CD4-positive, alpha-beta T cell treated with Interferon alpha-2 for 1 hour (primary cell): ENCODE data around the gene B4GALNT3.

Experiments used
- DNase-seq, 2 donors: peaks; one replicate each; pipeline ENCODE4 v3.0.0-alpha.2; 2020 to 2022

The B4GALNT3 gene

GRCh38 chr12:541676-542324 is 82.1 kb downstream of the B4GALNT3 start:
- DNase-seq = no peak

DNA sequence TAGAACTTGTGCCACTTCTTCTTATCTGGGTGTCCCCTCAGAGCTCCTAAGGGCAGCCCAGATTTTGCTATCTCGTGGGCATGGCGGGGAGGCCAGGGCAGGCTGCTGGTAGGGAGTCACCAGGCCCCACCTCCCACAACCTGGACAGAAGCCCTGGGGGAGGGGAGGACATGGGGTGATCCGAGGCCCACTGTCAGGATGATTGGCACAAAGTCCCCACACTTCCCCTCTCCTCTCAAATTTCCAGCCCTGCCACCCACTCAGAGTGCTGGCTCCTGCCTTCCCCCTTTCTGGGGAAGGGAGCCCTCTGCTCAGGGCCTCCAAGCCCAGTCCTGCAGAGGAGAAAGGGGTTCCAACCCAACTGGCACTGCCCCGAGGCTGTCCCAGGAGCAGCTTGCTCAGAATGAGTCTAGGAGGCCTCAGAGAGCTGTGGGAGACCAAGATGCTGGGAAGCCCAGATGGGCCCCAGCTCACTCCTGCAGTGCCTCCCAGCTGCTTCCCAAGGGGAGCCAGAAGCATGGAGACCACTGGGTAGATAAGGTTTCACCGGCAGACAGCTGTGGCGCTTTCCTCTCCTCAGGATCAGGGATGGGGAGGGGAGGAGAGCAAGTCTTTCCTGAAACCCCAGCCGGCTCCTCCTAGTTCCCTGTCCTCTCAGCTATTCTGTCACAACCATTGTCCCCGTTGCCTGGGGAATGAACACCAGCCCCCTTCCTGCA is 82.8 kb downstream of the B4GALNT3 start:
- DNase-seq = no peak

DNA sequence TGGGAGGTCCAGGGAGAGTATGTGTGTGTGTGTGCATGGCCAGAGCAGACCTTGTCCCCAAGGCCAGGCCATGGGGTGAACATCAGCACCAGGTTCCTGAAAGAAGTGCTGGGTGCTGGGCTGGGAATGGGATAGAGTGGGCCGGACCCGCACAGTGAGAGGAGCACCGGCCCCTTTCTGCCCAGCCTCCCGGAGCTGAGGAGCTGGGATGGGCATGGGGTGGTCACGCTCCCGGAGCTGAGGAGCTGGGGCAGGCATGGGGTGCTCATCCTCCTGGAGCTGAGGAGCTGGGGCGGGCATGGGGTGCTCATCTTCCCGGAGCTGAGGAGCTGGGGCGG is 83.3 kb downstream of the B4GALNT3 start:
- no peak for DNase-seq

- no peak for DNase-seq
Measured at GRCh38 chr12:544142-544541, 84.4 kb downstream of the B4GALNT3 start.

GRCh38 chr12:544941-545635 is 85.3 kb downstream of the B4GALNT3 start:
- DNase-seq = no peak

DNA sequence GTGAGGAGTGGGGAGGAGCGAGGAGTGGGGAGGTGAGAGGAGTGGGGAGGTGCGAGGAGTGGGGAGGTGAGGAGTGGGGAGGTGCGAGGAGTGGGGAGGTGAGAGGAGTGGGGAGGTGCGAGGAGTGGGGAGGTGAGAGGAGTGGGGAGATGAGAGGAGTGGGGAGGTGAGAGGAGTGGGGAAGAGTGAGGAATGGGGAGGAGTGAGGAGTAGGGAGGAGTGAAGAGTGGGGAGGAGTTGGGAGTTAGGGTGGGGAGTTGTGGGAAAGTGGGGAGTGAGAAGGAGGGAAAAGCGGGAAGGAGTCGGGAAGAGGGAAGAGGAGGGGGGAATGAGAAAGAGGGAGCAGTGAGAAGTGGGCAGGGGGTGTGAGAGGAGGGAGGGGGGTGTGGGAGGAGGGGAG is 86.1 kb downstream of the B4GALNT3 start:
- DNase-seq = no peak

DNA sequence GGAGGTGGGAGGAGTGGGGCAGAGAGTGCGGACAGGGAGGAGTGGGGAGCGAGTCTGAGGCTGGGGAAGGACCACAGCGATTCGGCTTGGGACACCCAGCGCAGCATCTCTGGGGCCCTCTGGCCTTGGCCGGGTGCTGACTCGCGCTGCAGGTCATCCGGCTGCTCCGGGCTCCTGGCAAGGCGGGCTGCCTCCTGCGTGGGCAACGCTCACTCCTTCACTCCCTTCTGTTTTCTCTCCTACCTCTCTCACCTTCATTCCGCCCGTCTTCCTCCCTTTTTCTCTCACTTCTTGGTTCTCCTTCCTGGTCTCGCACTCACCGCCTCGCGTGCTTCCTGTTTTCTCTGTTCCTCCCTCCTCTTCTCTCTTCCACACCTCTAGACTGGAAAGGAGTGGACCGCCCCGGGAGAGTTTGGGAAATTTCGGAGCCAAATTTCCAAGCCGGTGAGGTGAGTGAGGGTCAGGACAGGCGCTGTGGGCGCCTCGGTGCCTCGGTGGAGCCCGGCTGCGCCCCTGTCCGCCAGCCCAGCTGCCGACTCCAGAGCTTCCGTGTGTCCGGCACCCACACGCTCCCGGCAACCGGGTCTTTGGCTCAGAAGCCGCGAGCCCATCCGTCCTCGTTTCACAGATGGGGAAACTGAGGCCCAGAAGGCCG is 86.7 kb downstream of the B4GALNT3 start:
- DNase-seq = no peak

DNA sequence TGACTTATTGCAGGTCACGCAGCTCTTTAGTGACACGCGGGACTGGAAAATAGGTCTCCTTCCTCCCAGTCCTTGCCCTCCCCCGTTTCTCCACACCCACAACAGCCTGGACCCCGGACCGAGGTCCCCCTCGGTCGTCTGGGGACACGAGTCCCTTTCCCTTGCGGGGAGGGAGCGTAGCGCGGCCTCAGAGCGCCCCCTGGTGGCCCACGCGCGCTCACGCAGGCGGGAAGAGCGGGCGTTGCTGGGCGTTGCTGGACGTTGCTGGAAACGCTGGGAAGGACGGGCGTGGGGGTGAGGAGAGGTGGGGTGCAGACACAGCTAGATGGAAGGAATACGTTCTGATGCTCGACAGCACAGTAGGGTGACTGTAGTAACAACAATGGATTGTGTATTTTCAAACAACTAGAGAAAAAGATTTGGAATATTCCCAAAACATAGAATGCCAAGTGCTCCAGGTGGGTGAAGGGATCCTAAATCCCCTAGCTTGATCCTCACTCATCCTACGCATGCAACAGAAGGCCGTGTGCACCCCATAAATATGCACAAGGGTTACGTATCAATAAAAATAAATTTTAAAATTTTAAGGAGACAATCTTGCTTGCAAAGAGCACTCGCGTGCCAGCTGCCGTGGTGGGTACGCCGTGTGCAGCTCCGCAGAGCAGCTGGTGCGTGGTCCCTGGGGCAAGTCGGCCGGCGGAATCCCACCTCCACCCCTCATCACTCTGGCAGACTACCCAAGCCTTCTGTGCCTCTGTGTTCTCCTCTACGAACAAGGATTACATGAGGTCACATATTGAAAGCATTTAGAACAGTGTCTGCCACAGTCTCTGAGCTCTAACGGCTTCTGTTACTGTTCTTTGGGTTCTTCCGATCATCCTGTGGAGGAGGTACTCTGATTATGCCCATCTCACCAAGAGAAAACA is 87.4 kb downstream of the B4GALNT3 start:
- peak; percentile 50 to 73 for DNase-seq

GRCh38 chr12:547883-548470 is 88.2 kb downstream of the B4GALNT3 start:
- DNase-seq = no peak

GRCh38 chr12:549476-550082 is 89.8 kb downstream of the B4GALNT3 start:
- no peak for DNase-seq

DNA sequence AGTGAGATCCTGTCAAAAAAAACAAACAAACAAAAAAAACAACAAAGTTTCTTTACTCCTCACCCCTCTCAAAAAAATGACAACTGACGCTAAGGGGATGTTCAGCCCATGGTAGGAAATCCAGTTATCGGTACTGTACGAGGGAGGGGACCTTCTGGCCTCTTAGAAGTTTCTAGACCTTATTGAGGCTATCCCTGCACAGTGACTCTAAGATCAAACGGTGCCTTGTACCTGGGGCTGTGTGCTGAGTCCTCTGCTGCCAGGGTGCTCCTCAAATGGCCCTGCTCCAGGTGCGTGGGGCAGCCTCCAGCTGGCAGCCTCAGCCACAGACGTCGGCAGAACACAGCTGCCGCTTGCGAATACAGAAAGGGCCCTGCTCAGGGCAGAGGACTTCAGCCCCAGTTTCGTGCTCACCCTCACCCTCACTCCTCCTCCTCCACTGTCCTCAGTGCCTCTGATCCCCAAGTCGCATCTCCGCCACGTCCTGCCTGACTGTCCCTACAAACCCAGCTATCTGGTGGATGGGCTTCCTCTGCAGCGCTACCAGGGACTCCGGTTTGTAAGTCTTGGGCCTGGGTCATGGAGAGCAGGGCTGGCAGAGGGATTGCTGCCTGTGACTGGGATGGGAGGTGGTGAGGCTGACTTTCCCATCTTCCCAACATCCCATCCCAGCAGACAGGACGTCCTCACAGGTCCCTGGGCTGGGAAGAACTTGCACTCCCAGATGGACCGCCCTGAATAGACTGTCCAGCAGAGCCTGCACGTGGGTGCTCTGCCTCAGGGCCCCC is 90.9 kb downstream of the B4GALNT3 start:
- no peak for DNase-seq

DNA sequence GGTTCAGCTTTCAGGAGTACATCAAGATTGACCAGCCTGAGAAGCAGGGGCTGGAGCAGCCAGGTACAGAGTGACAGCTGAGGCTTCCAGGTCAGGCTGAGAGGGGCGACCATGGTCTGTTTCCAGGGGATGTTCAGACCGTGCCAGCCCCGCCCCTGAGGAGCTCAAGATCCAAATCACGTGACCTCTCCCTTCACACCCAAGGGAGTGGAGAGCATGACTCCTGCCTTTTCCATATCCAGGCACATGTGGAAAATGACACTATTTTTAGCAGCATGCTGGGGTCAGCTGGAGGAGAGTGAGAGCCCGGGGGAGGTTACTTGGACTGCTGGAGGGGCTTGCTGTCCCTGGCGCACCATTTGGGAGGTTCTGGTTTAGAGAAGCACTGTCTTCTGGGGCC is 92.7 kb downstream of the B4GALNT3 start:
- no peak for DNase-seq

- DNase-seq = peak in 1 of 2 donors; percentile 23
Measured at GRCh38 chr12:553216-554000, 93.7 kb downstream of the B4GALNT3 start.

GRCh38 chr12:554001-554285 is 94.2 kb downstream of the B4GALNT3 start:
- no peak for DNase-seq

GRCh38 chr12:556498-556897 is 96.8 kb downstream of the B4GALNT3 start:
- no peak for DNase-seq

DNA sequence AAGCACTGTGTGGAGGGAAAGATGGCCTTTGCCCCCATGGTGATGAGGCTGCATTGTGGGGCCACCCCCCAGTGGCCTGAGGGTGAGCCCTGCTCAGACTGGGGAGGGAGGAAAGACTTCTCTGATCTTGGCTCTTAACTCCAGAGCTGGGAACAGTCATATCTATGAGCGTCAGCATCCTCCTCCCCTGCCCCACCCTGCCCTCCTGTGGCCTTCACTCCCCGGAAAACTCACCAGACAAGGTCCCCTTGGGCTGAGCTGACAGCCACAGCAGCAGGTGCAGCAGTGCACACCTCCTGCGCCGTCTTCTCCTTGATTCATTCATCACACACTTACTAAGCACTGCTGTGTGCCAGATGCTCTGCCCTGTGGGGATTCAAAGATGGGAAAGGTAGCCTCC is 98.8 kb downstream of the B4GALNT3 start:
- DNase-seq = no peak

DNA sequence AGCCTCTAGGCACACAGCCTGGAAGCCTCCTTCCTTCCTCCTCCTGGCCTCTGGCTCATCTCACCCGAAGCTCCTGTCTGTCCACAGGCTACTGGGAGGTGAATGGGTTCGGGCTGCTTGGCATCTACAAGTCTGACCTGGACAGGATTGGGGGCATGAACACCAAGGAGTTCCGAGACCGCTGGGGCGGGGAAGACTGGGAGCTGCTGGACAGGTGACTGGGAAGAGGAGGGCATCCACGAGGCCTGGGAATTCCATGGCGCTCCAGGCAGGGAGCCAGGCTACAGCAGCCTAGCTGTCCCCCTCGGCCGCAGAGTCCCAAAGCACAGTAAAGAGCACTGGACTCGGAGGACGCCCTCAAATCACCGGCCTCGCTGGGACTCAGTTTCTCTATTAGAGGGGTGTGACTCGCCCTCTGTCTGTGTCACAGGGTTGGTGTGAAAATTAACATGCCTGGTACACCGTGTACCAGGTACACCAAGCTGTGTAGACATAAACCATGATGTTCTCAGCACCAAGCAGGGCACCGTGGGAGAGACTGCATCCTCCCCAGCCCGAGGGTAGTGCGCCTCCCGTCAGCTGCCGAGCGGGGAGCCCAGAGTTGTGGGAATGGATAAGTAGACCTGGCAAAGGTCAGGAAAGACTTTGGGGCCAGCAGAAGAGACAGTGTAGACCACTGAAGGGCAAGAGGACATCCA is 99.6 kb downstream of the B4GALNT3 start:
- DNase-seq = no peak

GRCh38 chr12:559906-560455 is 100.2 kb downstream of the B4GALNT3 start:
- DNase-seq = no peak

- DNase-seq = no peak
Measured at GRCh38 chr12:560691-561390, 101.1 kb downstream of the B4GALNT3 start.
